C4-2B (cell line): ENCODE data around the gene PLXNA4.

Experiments used
- CTCF ChIP-seq: fragments of 450-650 bp; conservative IDR thresholded peaks from 2 replicates; pipeline ENCODE4 v1.5.1; 2017; ENCODE audit warnings: mild to moderate bottlenecking
- ZFX ChIP-seq: fragments of 450-650 bp; IDR thresholded peaks from 2 replicates; pipeline ENCODE4 v1.6.1; 2017

DNA sequence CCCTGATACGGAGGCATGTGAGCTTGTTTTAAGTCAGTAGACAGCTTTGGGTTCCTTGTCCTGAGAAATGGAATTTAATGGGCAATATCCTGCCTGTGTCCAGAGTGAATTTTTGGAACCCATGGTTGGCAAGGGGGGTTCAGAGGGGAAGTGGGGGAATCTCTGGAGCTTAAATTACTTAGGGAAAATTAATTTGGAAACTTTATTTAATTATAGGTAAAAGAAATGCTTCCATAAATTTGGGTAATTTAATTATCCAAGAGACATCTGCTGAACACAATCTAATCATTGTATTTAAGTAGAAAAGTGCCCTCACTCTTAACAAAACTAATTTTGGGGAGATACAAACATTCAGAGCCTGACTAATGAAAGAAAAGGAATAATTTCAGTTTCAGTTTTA lies 99.7 kb downstream of the PLXNA4 start:
- no peak for TF ChIP-seq CTCF
- no peak for TF ChIP-seq ZFX
